K562 (cell line): ENCODE measurements around the gene EPHA1. TPM values are rescaled to one million over a fixed set of nuclear protein-coding genes. Genes with fewer than 3 reads are reported as not detected.
A peak's percentile ranks its signal among the peaks of the same experiment; 100 is the strongest.

Source experiments
- ATAC-seq: fragments of 200-7000 bp; cut with Tn5 transposase; 3 replicates; pipeline ENCODE4 v1.9.1; 2020; ENCODE audit warnings: moderate library complexity
- BruUV-seq: library from RNA; stranded (reverse); fragments of 400-500 nt; replicated peaks from 2 replicates; lab custom pipeline; 2021; lab: Mats Ljungman, UMichigan
- CTCF ChIA-PET: fragments of 300-600 bp; formaldehyde crosslinking; extraction: SDS; loops from one replicate; lab custom pipeline; 2021; ENCODE audit warnings: low intra/inter-chr PET ratio; lab: Yijun Ruan, JAX
- POLR2A ChIA-PET: fragments of 300-600, 350-650 bp; sonication (Branson Sonifier 250); formaldehyde crosslinking; extraction: SDS; loops from one replicate; lab custom pipeline; 2021; ENCODE audit warnings: antibody characterized with exemption, inconsistent platforms; lab: Yijun Ruan, JAX
- DNase-seq, 4 experiments: peaks; one replicate each; pipeline versions ENCODE4 v3.0.0 to v3.0.0-alpha.2; 2011 to 2018; ENCODE audit warnings: low spot score in 3 of 4, mixed read lengths in 3 of 4; ENCODE audit errors: extremely low read depth in 1 of 4
- FAIRE-seq: peaks from 2 replicates; lab custom pipeline; 2011; peaks lifted over from hg19 to GRCh38; lab: Jason Lieb, UNC
- H2AFZ ChIP-seq: 2 replicates; pipeline ENCODE4 v1.6.0; 2011; ENCODE audit warnings: low read depth, low read length, control low read depth, inconsistent platforms
- H3K27ac ChIP-seq: fragments of 200-600 bp; 3 replicates; pipeline ENCODE4 v1.8.0; 2011; ENCODE audit warnings: low read depth, mild to moderate bottlenecking, control low read depth, inconsistent platforms, low read length, moderate library complexity, mixed read lengths; ENCODE audit errors: extremely low read depth
- H3K27me3 ChIP-seq, 2 experiments: fragments of 300-600 bp in 1 of 2; 2 replicates in 1 of 2; 3 replicates in 1 of 2; pipeline versions ENCODE4 v1.6.0 to v1.8.0; 2011; ENCODE audit warnings: inconsistent platforms in 2 of 2, low read length in 2 of 2, mild to moderate bottlenecking in 1 of 2, mixed read lengths in 1 of 2, moderate library complexity in 1 of 2; ENCODE audit not compliant: control insufficient read depth in 2 of 2, insufficient read depth in 2 of 2
- H3K36me3 ChIP-seq: fragments of 300-600 bp; 3 replicates; pipeline ENCODE4 v1.8.0; 2011; ENCODE audit warnings: mild to moderate bottlenecking, low read length, inconsistent platforms; ENCODE audit not compliant: control insufficient read depth, insufficient read depth
- H3K4me1 ChIP-seq, 2 experiments: fragments of 200-600 bp in 1 of 2; replicated peaks in 1 of 2; 2 replicates in 1 of 2; 3 replicates in 1 of 2; pipeline versions ENCODE4 v1.5.1 to v1.8.0; 2011; ENCODE audit warnings: inconsistent platforms in 2 of 2, low read length in 2 of 2, mild to moderate bottlenecking in 1 of 2, mixed read lengths in 1 of 2, moderate library complexity in 1 of 2; ENCODE audit not compliant: control insufficient read depth in 2 of 2, insufficient read depth in 2 of 2
- H3K4me2 ChIP-seq: 2 replicates; pipeline ENCODE4 v1.6.1; 2011; ENCODE audit warnings: low read length, control low read depth, inconsistent platforms, mixed read lengths; ENCODE audit not compliant: insufficient read depth
- H3K4me3 ChIP-seq: fragments of 200-600 bp; sonication (generic), shearing (Covaris generic); 2 replicates; pipeline ENCODE4 v1.5.1; 2016; ENCODE audit warnings: control low read depth, inconsistent platforms
- H3K79me2 ChIP-seq: fragments of 200-600 bp; 3 replicates; pipeline ENCODE4 v1.8.0; 2011; ENCODE audit warnings: low read length, inconsistent platforms; ENCODE audit not compliant: control insufficient read depth, insufficient read depth
- H3K9ac ChIP-seq, 2 experiments: 2 replicates each; pipeline versions ENCODE4 v1.6.0 to v1.6.1; 2011; ENCODE audit warnings: low read depth in 2 of 2, low read length in 2 of 2, control low read depth in 1 of 2, inconsistent platforms in 1 of 2, mild to moderate bottlenecking in 1 of 2, mixed read lengths in 1 of 2; ENCODE audit not compliant: insufficient read depth in 1 of 2
- H3K9me1 ChIP-seq: one replicate; pipeline ENCODE4 v1.6.0; 2011; ENCODE audit warnings: inconsistent platforms, mild to moderate bottlenecking, low read length, moderate library complexity; ENCODE audit not compliant: control insufficient read depth, insufficient read depth
- H3K9me3 ChIP-seq: replicated peaks from 2 replicates; pipeline ENCODE4 v1.5.1; 2011; ENCODE audit warnings: low read depth, low read length, inconsistent platforms; ENCODE audit not compliant: control insufficient read depth, insufficient read depth
- H4K20me1 ChIP-seq: replicated peaks from 2 replicates; pipeline ENCODE4 v1.6.1; 2011; ENCODE audit warnings: low read length, inconsistent platforms, mixed read lengths; ENCODE audit not compliant: control insufficient read depth, insufficient read depth
- HDAC6 ChIP-seq: IDR thresholded peaks from 2 replicates; pipeline ENCODE4 v1.6.1; 2012; ENCODE audit warnings: low read depth, mild to moderate bottlenecking, control low read depth, inconsistent platforms, low read length, moderate library complexity
- IRF9 ChIP-seq: fragments of 450-650 bp; IDR thresholded peaks from 2 replicates; pipeline ENCODE4 v1.6.1; 2016; ENCODE audit warnings: missing biosample characterization, missing genetic modification characterization
- SRF ChIP-seq, 2 experiments: fragments of 250-450, 450-650 bp in 1 of 2; sonication (Bioruptor Pico) in 1 of 2; sonication (generic) in 1 of 2; formaldehyde crosslinking; IDR thresholded peaks; 2 replicates each; pipeline versions ENCODE4 v1.5.0 to v1.5.1; 2020 to 2022; ENCODE audit warnings: mild to moderate bottlenecking in 1 of 2, missing genetic modification reagents in 1 of 2
- STAT6 ChIP-seq: sonication (generic); formaldehyde crosslinking; IDR thresholded peaks from 2 replicates; pipeline ENCODE4 v1.8.1; 2023; ENCODE audit warnings: mild to moderate bottlenecking, missing genetic modification reagents
- ZBTB7A ChIP-seq: IDR thresholded peaks from 2 replicates; pipeline ENCODE4 v1.6.1; 2011; ENCODE audit warnings: low read depth, mild to moderate bottlenecking, low read length, moderate library complexity, borderline replicate concordance; ENCODE audit not compliant: control insufficient read depth
- WGBS: fragments of 100-300 bp; shearing (Covaris generic); methylation state at CpG from one replicate; pipeline ENCODE4 v1.1.6; 2016; ENCODE audit warnings: low coverage, mixed read lengths; ENCODE audit not compliant: insufficient coverage; ENCODE audit errors: missing lambda C conversion rate; 5-methylcytosine and 5-hydroxymethylcytosine counted together
- in situ Hi-C: fragments of 300-500 bp; cut with MboI; formaldehyde crosslinking; loops from 4 replicates; pipeline ENCODE4 v1.15.0; 2018; ENCODE audit warnings: inconsistent platforms, mixed read lengths
- intact Hi-C: fragments of 100-400 bp; cut with micrococcal nuclease; formaldehyde crosslinking; loops from 2 replicates; pipeline ENCODE4 v1.14.2; 2022
- polyA plus RNA-seq, 8 experiments: library from polyadenylated mRNA; depleted of rRNA in 4 of 8; stranded (reverse) in 5 of 8; unstranded in 3 of 8; fragments of >200 nt; fragmentation: Nextera tagmentation in 2 of 8; fragmentation: Illumina TruSeq in 1 of 8; extraction: Ambion mirVana in 2 of 8; extraction: Trizol in 1 of 8; gene quantifications; 2 replicates each; pipeline versions ENCODE4 v1.2.1 to v1.2.3, GENCODE V29; 2011 to 2014; ENCODE audit warnings: inconsistent platforms in 1 of 8, missing spikeins in 1 of 8
- total RNA-seq, 7 experiments: library from RNA; depleted of rRNA in 6 of 7; stranded (reverse); fragments of >200 nt in 6 of 7; fragmentation: Illumina TruSeq in 2 of 7; extraction: Trizol in 2 of 7; gene quantifications; 2 replicates each; pipeline versions ENCODE4 v1.2.1 to v1.2.3, GENCODE V29; 2011 to 2021; ENCODE audit warnings: low replicate concordance in 1 of 7
- TF ChIP-seq, protein P1 (sequence below), 2 experiments: fragments of 150-350 bp in 1 of 2; IDR thresholded peaks; 2 replicates each; pipeline ENCODE4 v1.6.1; 2012 to 2016; ENCODE audit warnings: low read depth in 2 of 2, low read length in 2 of 2, mild to moderate bottlenecking in 1 of 2, moderate library complexity in 1 of 2

EPHA1 gene
- total and polyA plus RNA-seq, 9 of the 15 experiments (the other 6 are each of a cell fraction or from before 2014, with no cell fraction given): 0.22 to 0.57 (median 0.32) TPM; not detected in 6

GRCh38 chr7:143345428-143345900, 63.2 kb downstream of the EPHA1 start:
- peak; percentile 100 for ATAC-seq
- no peak overlapping the region for H3K27ac ChIP-seq
- no peaks in the 10 kb centered on the region for H4K20me1 ChIP-seq
- peaks cover 0 to 7% of the 10 kb centered on the region in 2 experiments; a peak in 2 of 5 replicates for H3K4me1 ChIP-seq
- peak overlapping the region; percentile 65 for H3K4me2 ChIP-seq
- in situ Hi-C loops: no loop called here
- peak overlapping the region; percentile 1; the same call in 1 of the 2 replicates for H3K4me3 ChIP-seq
- intact Hi-C loops: loop anchor here (1.0 to 5.0 kb wide), 2 partner anchors 37 to 105 kb away; partner anchors contain the start of gene ZYX
- ChIA-PET POLR2A (interaction anchor here (0.6 to 1.5 kb wide), 3 partner anchors 11 to 38 kb away, joined by 3 to 5 read pairs (median 3); no protein-coding TSS in a partner anchor), CTCF (interaction anchor here (0.6 kb wide), 1 partner anchor 724 kb away, joined by 3 read pairs; no protein-coding TSS in a partner anchor)
- 2% methylated on average over 33 of the region's 35 CpGs for WGBS
- no TSS peak for BruUV-seq
- peaks cover 33 to 53% of the 10 kb centered on the region in 2 experiments for H3K27me3 ChIP-seq
- peak; percentile 58 for FAIRE-seq
- no peaks in the 10 kb centered on the region for H3K36me3 ChIP-seq
- peak overlapping the region in 1 of 2 experiments; percentile 82; a peak in 2 of 4 replicates for H3K9ac ChIP-seq
- peak; percentile 63 to 90 (median 76) for DNase-seq
- no peaks in the 10 kb centered on the region for H3K79me2 ChIP-seq
- no peaks in the 10 kb centered on the region for H3K9me1 ChIP-seq
- H3K9me3 ChIP-seq: no peaks in the 10 kb centered on the region
- peak overlapping the region; percentile 87 for H2AFZ ChIP-seq
- peak; percentile 39; the same call in 1 of the 2 replicates for TF ChIP-seq STAT6 (CRISPR knock-in tag)
- no peak for TF ChIP-seq IRF9
- peak in 1 of 2 experiments; percentile 14; a peak in 1 of 4 replicates for TF ChIP-seq SRF (CRISPR knock-in tag; IDR thresholded peaks at IDR 0.05)
- TF ChIP-seq, protein P1, sequence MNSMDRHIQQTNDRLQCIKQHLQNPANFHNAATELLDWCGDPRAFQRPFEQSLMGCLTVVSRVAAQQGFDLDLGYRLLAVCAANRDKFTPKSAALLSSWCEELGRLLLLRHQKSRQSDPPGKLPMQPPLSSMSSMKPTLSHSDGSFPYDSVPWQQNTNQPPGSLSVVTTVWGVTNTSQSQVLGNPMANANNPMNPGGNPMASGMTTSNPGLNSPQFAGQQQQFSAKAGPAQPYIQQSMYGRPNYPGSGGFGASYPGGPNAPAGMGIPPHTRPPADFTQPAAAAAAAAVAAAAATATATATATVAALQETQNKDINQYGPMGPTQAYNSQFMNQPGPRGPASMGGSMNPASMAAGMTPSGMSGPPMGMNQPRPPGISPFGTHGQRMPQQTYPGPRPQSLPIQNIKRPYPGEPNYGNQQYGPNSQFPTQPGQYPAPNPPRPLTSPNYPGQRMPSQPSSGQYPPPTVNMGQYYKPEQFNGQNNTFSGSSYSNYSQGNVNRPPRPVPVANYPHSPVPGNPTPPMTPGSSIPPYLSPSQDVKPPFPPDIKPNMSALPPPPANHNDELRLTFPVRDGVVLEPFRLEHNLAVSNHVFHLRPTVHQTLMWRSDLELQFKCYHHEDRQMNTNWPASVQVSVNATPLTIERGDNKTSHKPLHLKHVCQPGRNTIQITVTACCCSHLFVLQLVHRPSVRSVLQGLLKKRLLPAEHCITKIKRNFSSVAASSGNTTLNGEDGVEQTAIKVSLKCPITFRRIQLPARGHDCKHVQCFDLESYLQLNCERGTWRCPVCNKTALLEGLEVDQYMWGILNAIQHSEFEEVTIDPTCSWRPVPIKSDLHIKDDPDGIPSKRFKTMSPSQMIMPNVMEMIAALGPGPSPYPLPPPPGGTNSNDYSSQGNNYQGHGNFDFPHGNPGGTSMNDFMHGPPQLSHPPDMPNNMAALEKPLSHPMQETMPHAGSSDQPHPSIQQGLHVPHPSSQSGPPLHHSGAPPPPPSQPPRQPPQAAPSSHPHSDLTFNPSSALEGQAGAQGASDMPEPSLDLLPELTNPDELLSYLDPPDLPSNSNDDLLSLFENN (IDR thresholded peaks at IDR 0.05; ENCODE audit: low read depth in 2 of 2, low read length in 2 of 2): peak in 1 of 2 experiments; percentile 25; a peak in 1 of 4 replicates
- TF ChIP-seq ZBTB7A: peak; percentile 80
- TF ChIP-seq HDAC6: peak; percentile 95; the same call in 1 of the 2 replicates
